Vagina (tissue), 2 donors: ENCODE data around the gene DENND5B.

Experiments
- POLR2A ChIP-seq, 2 donors: fragments of 450-650 bp; IDR thresholded peaks; one replicate each; pipeline ENCODE4 v1.6.1; 2017; ENCODE audit warnings: antibody characterized with exemption in 2 of 2, mild to moderate bottlenecking in 2 of 2, moderate library complexity in 2 of 2
- TF ChIP-seq, protein P1 (sequence below), 3 experiments: fragments of 450-650 bp in 2 of 3; fragments of 200-600 bp in 1 of 3; sonication (generic) in 1 of 3; IDR thresholded peaks; one replicate each; pipeline ENCODE4 v1.5.1; 2017 to 2019; ENCODE audit warnings: antibody characterized with exemption in 3 of 3, mild to moderate bottlenecking in 2 of 3, moderate library complexity in 2 of 3

DNA sequence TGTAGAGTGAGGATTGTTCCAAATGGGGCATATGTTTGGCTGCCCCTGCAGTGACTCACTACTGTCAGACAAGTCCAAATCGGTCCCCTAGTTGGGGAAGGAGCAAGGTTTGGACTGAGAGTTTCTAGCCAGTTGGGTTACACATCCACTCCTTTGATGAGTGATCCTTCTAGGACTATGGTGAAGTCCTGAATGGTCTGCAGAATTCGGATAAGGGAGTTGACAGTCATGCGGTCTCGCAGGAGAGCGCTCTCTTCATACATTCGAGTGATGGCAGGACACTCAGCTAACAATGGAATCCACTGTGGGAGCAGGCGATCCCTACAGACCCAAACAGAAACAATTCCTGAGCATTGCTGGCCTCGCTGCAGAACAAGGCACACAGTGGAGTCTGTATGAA, 203.5 kb downstream of the DENND5B start:
- TF ChIP-seq, protein P1, sequence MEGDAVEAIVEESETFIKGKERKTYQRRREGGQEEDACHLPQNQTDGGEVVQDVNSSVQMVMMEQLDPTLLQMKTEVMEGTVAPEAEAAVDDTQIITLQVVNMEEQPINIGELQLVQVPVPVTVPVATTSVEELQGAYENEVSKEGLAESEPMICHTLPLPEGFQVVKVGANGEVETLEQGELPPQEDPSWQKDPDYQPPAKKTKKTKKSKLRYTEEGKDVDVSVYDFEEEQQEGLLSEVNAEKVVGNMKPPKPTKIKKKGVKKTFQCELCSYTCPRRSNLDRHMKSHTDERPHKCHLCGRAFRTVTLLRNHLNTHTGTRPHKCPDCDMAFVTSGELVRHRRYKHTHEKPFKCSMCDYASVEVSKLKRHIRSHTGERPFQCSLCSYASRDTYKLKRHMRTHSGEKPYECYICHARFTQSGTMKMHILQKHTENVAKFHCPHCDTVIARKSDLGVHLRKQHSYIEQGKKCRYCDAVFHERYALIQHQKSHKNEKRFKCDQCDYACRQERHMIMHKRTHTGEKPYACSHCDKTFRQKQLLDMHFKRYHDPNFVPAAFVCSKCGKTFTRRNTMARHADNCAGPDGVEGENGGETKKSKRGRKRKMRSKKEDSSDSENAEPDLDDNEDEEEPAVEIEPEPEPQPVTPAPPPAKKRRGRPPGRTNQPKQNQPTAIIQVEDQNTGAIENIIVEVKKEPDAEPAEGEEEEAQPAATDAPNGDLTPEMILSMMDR (IDR thresholded peaks at IDR 0.05), result no peak
- no peak for TF ChIP-seq POLR2A (IDR thresholded peaks at IDR 0.05)
